Hematopoietic multipotent progenitor cell treated with erythropoietin and hydrocortisone succinate and interleukin-3 and kit ligand, for 8 days (in vitro differentiated cells): Measurements from ENCODE around the gene POLA1.

Source experiments
- DNase-seq: peaks from one replicate; pipeline ENCODE4 v3.0.0-alpha.2; 2015

POLA1 gene

DNA sequence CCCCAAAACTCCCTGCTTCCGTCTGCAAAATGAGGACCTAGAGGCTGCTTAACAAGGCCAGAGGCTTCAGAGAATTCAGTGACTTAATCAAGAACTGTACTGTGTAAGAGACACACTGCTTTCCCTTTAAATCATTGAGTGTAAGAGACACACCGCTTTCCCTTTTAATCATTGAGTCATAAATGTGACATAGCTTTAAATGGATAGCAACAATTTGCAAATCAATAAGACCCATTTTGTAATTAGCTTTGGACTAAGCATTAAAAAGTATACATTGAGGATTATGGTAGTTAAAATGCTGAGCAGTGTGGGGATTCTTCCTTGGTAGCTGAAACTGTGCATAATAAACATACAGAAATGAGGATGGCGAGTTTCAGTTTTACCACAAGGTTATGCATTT is 290.2 kb downstream of the POLA1 start:
- DNase-seq: no peak

DNA sequence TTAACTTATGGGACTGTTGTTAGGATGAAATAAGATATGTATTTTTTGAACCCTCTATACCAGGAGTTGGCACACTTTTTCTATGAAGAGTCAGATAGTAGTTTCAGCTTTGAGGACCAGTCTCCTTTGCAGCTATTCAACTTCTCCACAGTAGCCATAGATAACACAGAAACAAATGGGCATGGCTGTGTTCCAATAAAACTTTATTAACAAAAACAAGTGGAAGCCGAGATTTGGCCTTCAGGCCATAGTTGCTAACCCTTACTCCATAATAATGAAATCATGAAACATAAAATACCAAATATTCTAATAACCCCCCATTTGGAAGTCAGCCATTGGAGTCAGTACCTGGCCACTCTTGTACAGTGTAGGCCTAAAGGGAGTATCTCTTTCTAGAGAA is 291.4 kb downstream of the POLA1 start:
- no peak for DNase-seq

DNA sequence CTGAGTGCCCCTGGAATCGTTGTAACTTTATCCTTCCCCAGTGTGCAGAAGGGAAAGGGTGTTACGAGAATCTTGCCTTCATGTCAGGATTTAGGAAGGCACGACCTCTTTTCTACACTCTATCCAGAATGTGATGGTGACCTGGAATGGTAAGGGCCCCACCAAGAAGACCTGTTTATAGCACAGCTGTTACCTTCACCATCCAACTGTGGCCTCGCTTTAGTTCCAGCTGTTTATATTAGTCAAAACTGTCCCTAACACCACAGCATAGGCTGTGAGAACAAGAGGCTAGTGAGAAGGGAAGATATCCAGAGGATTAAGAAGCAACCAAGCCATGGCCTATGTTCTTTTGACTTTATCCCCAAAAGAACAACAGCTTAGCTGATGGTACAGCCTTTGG is 294.0 kb downstream of the POLA1 start:
- no peak for DNase-seq

DNA sequence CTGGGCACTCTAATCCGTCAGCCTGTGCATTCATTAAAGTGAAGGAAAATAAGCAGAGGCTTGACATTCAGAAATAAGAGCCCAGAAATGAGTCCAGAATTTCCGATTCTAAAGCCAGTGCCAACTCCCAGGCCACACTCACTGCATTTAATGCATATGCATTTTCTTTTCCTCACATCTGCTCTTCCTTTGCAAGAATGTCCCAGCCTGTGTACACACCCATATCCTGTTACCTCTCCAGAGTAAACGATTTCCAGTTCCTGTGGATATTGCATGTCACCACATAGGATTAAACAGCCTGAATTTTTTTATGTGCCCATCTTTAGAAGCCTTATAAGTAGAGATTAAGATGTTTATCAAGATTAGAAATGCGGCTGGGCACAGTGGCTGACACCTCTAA is 294.6 kb downstream of the POLA1 start:
- DNase-seq: no peak

DNA sequence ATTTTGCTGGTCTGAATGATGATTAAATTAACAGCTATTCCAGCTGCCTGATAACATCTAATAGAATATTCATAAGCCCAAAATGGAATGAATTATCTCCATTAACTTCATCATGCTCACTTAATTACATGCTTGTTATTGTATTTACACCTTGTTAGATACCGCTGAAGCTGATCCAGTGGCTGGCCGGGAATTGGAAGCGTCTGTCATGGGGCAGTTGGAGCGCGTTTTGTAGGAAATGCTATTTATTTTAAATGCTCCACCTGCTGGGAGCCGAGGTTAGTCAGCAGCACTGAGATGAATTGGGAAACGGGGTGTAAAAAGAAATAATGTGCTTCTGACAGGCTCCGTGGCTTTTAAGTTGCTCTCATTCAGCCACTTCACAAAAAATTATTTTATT is 296.8 kb downstream of the POLA1 start:
- DNase-seq: no peak

DNA sequence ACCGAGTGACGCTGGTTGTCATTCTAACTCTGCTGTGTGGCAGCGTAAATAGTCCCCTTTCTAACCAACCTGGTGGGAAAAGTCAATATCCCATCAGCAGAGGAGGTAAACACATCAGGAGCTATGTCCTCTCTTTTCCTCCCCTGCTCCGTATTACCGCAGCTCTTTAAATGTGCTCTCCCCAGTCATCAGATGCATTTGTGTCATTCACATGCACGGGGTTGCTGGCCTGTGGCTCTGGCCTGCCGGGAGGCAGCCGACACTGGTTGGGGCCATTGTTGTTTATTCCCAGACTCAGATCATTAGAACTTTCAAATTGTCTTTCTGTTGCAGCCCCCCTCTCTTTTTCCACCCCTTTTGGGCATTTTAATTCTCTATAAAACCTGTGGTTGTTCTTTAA is 300.2 kb downstream of the POLA1 start:
- DNase-seq: no peak

DNA sequence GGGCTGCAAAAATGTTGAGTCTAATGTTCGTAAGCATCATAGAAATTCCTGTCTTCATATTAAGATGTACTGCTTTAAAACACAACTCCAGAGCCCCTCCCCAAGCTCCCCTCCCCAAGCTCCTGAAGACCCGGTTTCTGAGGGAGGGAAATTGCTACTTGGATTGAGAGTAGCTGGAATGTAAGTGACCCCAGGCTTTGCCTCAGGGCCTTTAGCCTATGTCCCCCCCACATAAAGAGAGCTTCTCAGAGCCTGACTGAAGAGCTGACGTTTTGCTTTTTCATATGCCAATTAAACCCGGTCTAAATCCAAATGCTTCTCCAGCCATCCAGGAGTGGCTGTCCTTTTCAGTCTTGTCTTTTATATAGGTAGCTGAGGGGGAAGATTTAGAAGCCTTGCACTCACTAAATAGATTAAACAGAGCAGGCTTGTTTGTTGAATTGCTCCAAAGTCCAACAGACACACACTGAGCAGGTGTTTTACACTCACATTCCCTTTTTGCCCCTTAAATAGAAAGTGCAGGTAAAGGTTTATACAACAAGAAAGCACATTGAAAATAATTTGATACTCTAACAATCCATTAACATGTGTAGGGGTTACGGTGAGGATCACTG is 302.5 kb downstream of the POLA1 start:
- no peak for DNase-seq

DNA sequence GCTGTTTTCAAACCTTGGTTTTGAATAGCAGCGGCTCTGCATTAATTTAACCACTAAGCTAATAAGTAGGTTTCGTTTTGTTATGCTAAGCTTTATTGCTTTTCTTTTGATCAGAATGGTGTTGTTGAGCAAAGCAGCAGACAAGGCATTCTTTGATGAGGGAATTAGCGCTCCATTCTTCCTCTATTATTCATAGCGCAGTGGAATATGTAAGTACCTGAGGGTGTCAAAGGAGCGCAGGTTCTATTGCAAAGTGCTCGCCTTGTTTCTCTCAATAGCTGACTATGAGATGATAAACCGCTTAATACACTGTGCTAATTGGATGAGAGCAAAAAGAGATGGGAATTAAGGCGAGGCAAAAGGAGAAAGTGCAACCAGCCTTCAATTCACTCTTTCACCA is 305.8 kb downstream of the POLA1 start:
- no peak for DNase-seq

DNA sequence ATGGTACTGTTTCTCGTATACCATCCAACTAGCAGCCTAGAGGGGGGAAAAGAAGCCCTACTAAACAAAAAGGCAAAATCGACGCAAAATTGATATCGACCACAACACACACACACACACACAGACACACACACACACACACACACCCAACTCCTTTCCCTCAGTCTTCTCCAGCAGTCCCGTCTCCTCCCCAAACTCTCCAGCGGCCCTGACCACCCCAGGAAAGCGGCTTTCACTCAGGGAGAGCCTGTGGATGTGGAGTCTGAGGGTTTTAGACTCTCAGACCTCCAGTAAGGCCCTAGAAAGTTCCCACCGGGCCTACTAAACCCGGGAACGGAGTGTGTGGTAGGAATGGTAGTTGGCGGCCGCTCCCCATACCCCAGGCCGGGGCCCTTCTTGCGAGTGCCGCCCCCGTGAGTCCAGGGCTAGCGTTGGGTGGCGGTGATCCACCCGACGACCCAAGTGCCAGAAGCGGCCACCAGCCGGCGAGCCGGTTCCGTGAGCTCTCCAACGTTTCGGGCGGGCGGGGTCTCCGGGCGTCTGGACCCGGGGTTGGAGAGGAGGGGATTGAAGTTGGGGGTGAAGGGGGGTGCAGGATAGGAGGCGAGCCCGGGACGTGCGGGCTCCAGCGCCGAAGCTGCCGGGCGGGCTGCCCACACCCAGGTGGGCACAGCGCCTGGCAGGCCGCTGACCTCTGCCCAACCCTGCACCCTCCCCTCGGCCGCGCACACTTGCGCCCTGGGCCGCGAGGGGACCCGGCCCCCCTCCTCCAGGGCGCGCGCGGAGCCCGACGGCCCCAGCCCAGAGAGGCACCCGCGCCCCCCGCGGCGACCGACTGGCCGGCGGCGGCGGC is 308.3 kb downstream of the POLA1 start:
- no peak for DNase-seq

DNA sequence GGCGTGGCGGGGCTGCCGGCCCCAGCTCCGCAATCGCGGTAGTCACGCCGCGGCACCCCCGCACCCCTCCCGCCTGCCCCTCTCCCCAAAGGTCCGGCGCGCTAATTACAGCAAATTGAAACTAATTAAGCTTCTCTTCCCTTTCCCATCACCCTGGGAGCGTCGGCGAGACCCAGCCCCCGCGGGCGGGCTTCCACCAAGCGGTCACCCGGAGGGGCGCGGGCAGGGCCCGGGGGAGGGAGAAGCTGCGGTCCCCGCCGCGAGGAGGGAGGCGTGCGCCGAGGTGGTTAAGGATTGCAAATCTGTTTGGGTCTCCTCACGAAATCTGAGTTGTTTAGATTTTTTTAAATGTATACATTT is 308.9 kb downstream of the POLA1 start:
- DNase-seq: no peak

DNA sequence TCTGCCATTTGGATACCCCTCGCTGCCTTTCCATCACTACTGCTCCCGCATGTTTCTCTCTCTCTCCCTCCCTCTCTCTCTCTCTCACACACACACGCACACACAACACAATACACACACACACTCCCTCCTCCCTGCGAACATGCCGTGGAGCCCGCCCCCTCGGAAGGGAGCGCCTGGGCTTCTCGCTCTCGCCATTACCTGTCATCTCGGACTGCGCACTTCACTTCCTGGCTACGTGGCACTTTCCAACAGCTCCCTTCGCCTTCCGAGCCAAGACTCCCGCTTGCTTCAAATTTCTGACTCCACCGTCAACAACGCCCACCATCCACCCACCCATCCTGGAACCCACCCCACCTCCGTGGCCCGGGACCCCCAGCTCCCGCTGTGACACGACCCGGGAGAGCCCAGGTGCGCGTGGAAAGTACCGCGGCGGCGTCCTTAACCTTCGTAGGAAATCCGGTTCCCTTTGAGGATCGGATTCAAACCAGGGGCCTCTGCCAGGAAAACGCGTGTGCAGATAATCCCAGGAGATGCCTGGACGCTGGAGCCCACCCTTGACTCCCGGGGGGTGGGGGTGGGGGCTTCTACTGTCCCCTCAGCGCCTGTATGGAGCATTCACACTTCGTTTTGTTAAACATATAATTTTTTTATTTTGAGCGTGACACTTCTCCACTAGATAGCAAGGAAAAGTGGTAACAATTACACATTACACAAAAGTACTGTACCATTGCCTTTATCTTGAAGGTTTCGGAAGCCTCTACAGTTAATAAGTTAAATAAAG is 309.5 kb downstream of the POLA1 start:
- no peak for DNase-seq

DNA sequence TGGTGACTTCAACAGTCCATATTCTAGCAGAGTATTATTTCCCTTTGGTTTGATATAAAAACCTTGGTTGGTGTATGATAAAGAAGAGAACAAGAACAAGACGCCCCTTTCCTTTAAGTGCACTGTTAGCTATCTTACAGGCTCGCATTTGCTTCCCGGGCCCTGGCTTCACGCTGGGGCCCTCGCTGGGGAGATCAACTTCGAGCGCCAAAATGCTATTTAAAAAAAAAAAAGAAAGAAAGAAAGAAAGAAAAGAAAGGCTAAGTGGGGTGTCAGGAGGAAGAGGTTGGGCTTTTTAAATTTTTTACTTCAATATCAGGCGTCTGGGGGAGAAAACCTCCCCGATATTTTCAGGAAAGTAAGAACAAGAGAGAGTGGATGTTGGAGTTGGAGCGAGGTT is 310.3 kb downstream of the POLA1 start:
- DNase-seq: no peak

DNA sequence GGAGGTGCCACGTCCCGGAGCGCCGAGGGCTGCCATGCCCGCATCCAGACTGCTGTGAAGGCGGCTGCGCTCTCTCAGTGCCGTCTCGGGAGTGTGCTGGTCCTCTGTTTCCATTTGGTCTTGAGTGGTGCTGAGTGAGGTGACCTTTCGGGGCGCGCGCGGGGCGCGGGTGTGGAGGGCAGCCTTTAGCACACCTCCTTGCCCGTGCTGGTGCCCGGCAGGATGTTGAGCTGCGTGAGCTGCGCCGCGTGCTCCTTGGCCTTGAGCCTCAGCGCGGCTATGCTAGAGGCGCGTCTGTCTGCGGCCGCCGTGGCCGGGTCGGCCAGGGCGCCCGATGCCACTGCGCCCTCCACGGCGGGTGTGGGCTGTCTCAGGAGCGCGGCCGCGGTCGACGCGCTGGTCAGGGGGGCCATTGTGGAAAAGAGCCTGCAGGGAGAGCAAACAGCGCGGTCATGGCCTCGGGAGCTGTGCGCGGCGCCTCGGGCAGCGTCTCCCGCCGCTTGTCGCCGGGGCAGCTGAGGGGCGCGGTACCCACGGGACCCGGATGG is 310.8 kb downstream of the POLA1 start:
- no peak for DNase-seq

DNA sequence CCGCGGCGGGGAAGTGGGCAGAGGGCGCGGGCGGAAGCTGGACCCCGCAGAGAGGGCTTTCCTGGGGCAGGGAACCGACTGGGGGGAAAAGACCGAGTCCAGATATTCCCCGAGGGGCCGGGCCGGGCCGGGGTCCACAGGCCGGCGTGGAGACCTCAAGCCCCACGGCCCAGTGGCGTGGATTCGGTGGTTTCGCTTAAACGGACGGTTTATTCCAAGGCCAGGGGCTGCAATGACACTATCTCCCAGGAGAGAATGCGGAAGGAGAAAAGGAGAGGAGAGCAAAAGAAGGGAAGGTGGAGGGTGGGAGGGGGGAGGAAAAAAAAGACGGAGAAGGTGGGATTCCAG is 311.3 kb downstream of the POLA1 start:
- DNase-seq: no peak

DNA sequence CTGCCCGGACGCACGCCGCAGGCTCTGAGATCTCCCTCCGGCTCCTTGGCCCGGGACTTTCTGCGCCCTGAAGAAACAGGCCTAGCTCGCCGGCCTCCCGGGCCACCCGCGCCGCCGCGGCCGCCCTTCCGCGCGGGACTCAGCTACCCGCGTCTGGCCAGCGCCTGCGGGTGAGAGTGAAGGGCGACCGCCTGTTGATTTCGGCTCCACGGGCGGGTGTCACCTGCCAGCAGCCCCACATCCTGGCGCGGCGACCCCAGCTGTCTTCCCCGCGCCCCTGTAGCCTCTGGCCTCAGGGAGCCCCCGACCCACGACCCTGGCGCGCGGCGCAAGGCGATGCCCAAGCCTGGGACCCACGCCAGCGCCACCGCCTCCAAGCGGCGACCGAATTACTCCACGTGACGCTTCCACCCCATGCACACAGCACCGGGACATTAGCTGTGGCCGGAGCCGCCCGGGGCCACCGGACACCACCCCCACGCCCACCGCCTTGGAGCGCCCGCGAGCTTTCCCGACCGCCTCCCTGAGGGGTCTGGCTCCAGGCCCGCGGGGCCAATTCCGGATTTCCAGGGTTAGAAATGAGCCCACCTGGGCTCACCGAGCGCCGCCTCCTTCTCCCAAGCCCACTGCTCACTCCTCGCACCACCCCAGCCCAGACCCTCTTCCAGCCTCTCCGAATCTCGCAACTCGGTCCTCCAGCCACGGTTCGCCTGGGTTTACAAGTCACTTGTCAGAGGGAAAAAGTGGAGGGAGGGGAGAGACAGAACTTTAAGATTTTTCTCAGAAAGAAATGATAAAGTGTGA is 311.9 kb downstream of the POLA1 start:
- DNase-seq: no peak

DNA sequence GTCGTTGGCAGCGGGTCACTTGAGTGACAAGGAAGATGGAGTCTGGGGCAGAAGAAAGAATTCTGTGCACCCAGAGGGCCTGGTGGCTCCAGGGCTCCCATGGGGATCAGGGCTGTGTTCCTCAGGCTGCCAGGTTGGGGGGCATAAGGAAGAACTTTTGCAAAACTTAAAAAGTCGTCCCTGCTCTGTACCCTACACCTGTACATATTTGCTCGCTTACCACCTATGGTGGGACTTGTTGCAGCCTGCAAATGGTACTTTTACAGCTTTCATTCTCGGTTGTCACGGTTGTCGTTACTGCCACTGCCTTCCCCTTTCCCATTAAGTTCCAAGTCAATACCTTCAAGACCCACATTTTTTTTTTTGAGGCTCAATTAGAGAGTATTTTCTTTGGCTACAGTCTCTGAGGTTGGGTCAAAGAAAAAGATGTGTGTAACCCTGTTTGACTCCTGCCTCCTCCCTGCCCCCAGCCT is 312.9 kb downstream of the POLA1 start:
- DNase-seq: no peak

DNA sequence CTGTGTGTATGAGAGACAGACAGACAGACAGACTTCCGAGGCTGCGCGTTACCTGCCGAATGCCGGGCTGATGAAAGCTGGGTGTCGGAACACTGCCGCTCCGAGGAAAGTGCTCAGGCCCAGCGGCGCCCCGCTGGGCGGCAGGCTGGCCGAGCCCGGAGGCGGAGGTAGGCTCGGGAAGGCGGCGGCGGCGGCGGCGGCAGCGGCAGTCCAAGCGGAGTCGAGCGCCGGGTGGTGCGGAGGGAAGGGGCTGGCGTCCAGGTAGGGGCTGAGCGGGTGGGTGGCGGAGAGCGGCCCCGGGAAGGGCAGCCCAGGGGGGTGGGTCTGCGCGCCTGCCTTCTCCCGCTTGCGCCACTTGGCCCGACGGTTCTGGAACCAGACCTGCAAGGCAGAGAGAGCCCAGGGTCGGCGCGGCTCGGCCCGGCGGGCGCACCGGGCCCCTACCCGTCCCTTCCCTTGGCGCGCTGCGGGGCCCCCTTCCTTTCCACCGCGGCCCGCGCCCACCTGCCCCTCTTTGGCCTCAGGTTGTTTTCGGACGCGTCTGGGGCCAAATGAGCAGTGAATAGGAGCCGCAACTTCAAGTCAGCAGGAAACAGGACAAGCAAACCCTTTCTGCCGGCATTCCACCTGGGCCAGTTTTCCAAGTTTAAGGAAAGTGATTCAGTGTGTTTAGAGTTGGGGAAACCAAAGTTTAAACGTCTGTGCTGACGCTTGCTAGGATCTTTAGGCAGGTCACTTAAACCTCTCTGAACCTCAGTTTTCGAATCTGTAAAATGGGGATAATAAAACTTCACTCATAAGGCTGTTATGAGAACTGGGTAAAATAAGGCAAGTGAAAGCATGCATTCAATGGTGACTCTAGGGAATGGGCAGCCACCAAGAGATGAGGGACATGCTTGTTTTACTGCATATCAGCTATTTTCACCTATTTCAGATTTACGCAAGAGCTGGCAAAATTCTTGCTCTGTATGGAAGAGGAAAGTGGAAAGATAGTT is 313.6 kb downstream of the POLA1 start:
- DNase-seq: no peak

DNA sequence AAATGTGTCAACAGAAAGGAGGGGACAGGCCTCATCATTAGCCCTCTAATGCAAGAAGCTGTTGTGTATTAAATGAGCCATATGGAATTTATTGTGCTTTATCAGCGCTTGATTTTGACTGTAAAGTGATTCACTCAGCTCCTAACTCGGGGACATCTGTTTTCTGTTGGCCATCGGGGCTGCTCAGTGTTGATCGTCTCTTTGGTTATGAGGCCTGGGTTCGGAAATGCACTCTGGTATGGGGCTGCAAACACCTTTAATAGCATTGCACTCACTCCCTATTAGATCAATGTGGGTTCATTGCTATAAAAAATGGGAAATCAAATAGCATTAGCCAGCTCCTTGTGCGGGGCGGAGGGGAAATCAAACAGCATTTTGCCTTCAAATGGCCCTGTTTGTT is 315.7 kb downstream of the POLA1 start:
- no peak for DNase-seq

DNA sequence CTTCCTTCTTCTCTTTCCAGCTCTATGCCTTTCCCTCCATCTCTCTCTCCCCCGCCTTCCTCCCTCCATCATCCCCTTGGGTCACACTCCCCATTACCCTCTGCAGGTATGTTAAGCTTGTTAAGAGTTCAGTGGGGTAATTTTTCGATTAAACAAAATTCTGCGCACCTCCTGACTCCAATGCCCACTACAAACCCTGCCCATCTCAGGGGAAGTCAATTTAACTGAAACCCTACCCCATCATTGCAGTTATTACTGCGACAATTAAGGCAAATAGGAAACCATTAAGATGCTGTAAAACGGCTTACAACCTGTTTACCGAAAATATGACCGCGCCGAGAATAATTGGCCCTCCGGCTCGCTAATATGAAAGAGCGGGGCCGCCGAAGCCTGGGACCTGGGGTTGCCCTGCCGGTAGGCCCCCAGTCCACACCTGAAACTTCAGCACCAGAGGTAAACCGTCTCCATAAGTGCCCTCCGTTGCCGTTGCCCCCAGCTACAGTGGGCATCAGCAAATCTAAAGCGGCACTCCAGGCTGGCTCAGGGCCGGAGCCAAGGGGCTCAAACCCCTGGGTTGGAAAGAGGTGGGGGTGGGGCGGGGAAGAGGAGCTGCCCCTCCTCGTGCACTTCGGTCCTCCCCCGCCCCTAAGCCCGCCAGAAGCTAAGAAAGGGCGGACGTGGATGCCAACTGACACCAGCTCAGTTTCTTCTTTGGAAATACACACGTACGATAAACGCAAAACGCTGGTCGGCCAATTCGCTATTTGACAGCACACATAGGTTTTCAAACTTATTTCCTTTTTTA is 317.3 kb downstream of the POLA1 start:
- no peak for DNase-seq

DNA sequence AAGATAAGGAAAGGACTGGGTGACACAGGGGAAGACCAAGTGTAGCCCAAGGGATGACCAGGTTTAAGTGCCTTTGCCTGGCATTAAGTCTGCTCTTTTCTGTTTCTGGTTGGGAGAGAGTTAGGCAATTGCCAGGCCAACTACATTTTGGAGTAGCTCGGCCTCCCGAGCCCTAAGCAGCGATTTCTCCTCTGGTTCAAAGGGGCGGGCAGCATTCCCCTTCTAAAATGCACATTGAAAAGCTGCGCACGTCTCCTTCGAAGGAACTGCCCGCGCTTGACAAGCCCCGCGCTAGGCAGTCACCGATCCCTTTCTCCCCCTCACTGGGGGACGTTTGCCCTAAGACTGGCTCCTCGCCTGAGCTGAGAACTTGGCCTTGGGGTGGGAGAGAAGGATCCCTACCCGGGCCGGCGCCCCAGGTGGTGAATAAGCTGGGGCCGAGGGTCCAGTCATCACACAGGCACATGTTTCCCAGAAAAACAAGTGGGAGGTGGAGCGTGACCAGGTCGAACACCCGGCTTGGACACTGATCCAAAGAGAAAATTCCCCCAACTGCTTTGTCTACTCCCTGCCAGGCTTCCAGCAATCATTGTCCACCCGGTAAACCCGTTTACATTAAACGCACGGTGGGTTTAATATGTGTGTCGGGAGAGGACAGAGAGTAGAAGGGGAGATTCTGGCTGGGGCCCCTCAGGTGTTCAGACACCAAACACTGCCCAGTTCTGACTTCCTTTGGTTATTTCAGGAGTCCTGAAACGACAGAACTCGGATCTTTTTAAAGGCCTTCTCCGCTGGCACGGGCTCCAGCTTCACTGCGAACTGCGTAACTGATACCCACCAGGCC is 318.1 kb downstream of the POLA1 start:
- DNase-seq: no peak
